Activated CD4-positive, CD25-positive, alpha-beta regulatory T cell treated with anti-CD3 and anti-CD28 coated beads, Interleukin-2, amount 50 U/mL, for 16 hours (primary cell): ENCODE measurements around the gene EXOC3.

Experiments
- DNase-seq: peaks from one replicate; pipeline ENCODE4 v3.0.0-alpha.2; 2020; ENCODE audit warnings: low read depth, low spot score

EXOC3 gene

GRCh38 chr5:425714-426113 is 17.3 kb upstream of the EXOC3 start:
- no peak for DNase-seq

DNA sequence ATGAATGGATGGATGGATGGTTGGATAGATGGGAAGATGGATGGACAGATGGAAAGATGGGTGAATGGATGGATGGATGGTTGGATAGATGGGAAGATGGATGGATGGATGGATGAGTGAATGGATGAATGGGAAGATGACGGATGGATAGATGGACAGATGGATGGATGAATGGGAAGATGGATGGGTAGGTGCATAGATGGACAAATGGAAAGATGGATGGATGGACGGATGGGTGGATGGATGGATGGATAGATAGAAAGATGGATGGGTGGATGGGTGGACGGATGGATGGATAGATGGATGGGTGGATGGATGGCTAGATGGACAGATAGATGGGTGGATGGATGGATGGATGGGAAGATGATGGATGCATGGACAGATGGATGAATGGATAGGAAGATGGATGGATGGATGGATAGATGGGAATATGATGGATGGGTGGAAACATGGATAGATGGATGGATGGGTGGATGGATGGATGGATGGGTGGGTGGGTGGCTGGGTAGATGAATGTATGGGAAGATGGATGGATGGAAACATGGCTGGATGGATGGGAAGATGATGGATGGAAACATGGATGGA is 16.5 kb upstream of the EXOC3 start:
- no peak for DNase-seq

- DNase-seq, result no peak
These were observed 15.4 kb upstream of the EXOC3 start for GRCh38 chr5:427415-428087.

DNA sequence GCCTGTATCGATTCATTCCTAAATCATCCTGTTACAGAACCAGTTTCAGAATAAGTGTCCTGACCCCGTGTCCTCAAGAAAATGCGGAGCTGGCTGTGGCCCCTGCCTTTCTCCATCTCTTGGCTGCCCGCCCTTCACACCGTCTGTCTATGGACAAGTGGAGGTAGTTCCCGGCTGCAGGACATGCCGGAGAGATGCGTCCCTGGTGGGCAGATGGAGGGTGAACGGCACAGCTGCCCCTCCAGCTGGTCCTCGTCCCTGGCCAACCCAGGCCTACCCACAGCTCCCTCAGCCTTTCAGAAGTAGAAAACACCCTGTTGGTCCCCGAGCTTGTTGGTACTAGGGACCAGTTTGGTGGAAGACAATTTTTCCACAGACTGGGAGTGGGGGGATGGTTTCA is 14.8 kb upstream of the EXOC3 start:
- no peak for DNase-seq

DNA sequence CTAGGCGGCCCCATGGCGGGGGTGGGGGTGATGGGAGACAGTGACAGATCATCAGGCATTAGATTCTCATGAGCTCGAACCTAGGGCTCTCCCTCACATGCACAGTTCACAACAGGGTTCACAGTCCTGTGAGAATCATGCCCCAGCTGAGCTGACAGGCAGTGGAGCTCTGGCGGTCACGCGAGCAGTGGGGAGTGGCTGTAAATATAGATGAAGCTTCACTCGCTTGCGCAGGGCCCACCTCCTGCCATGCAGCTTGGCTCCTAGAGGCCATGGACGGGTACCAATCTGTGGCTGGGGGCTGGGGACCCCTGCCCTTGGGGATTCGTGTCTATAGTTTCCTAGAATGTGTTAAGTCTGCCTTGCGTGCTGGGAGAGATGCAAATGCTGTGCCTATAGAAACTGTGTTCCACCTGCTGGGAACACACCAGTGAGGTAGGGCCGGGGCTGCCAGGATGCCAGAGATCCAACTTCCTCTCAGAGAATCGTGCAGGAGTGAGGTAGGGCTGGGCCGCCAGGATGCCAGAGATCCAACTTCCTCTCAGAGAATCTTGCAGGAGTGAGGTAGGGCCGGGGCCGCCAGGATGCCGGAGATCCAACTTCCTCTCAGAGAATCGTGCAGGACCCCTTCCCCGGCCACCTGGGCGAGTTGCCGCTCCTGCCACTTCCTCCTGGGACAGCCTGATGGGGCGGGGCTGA is 14.1 kb upstream of the EXOC3 start:
- DNase-seq, result no peak

GRCh38 chr5:429453-430188 is 13.4 kb upstream of the EXOC3 start:
- DNase-seq, result no peak

DNA sequence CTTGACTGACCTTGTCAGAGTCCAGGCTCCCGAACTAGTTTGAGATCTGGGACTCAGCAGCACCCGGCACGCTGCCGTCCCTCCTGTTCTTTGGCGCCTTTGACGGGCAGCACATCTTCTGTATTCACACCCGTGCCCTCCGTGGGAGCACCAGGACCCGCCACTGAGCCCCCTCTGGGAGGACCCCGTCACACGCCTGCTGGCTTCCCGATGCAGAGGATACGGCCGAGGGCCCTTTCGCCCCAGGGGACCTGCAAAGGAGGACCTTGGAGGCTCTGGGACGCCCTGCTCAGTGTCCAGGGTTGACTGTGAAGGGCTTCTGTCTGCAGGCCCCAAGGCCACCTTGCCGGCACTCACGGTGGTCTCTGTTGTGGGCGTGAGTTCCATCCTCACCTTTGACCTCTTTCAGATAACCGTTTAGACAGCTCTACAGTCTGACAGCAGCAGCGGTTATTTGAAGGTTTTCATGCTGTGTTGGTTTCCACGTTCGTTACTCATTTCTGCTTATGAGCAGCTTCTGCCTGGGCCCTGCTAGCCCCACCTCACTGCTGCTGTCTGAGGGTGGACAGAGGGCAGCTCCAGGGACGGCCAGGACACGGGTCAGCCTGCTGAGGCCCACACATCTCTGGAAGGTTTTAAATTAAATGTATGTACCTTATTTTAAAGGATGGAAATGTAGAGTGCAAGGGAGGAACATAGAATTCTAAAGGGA is 12.6 kb upstream of the EXOC3 start:
- DNase-seq, result no peak

DNA sequence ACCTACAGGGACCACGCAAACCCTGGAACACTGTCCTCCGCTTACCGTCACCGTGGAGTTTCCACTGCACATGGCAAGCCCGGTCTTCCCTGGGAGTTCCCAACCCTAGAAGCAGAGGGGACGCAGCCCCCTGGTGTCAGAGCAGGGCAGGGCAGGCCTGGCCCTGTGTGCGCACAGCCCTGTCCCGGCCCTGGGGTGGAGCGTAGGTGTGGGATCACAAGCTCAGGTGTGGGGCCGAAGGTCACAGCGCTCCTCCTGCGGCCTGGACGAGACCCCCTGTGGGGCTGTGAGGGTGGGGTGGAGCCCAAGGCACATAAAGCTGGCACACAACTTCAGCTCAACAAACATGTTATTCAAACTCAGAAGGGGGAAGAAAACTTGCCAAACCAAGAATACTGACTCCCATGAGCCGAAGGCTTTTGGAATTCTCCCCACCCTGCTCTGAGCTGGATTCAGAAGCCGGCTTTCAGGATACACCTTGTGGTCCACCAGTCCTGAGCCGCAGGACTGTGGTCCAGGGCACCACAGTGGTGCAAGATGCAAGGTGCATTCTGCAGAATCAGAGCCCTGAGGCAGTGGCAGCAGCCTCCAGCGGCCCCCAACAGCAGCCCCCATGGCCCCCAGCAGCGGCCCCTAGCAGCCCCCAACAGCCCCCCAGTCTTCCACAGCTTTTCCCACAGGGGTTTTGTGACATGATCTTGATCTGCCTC is 11.8 kb upstream of the EXOC3 start:
- DNase-seq, result no peak

GRCh38 chr5:431711-432050 is 11.3 kb upstream of the EXOC3 start:
- no peak for DNase-seq

DNA sequence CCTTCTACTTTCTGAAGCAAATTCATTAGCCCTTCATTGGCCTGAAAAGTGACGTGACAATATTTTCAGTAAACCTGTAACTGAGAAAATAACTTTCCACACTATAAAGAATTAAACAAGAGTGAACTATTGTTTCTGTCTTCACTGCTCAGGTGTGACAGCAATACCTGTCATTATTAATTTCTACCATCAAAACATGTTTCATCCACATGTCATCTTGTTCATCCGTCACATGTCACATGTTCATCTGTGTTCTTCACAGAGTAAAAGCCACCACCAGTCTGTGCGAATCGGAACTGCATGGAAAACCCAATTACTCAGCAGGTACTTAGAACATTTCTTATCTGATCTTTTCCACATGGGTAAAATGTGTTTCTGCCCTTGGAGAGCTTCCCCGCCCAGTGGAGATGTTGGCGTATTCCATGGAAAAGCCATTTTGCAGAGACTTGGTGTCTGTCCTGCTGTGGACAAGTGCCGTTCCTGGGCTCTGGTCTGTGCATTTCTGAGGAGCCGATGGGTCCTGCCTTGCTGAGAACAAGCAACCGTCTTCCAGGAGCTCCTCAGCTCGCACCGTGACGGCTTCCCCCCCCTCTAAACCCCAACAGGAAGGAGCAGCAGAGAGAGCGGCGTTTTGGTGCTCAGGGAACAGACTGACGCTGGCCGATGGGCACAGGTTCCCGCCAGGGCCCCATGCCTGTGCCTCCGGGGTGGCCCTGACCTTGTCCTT is 10.6 kb upstream of the EXOC3 start:
- no peak for DNase-seq

- no peak for DNase-seq
These were observed 9.8 kb upstream of the EXOC3 start for GRCh38 chr5:432928-433791.

DNA sequence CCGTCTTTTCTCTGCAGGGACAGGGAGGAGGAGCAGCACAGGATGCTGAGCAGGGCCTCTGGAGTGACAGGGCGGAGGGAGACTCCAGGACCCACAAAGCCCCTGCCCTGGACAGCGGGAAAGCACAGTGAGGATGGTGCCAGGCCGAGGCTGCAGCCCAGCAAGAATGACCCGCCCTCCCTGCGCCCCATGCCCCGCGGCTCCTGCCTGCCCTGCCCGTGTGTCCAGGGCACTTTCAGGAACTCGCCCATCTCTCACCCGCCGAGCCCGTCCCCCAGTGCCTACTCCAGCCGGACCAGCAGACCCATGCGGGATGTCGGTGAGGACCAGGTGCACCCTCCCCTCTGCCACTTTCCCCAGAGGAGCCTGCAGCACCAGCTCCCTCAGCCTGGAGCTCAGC is 9.1 kb upstream of the EXOC3 start:
- DNase-seq, result no peak

GRCh38 chr5:434443-435146 is 8.4 kb upstream of the EXOC3 start:
- no peak for DNase-seq

GRCh38 chr5:435156-435790 is 7.7 kb upstream of the EXOC3 start:
- DNase-seq, result no peak

GRCh38 chr5:435961-436640 is 6.9 kb upstream of the EXOC3 start:
- no peak for DNase-seq

GRCh38 chr5:436641-436975 is 6.4 kb upstream of the EXOC3 start:
- no peak for DNase-seq

- no peak for DNase-seq
These were observed 5.7 kb upstream of the EXOC3 start for GRCh38 chr5:437281-437771.

DNA sequence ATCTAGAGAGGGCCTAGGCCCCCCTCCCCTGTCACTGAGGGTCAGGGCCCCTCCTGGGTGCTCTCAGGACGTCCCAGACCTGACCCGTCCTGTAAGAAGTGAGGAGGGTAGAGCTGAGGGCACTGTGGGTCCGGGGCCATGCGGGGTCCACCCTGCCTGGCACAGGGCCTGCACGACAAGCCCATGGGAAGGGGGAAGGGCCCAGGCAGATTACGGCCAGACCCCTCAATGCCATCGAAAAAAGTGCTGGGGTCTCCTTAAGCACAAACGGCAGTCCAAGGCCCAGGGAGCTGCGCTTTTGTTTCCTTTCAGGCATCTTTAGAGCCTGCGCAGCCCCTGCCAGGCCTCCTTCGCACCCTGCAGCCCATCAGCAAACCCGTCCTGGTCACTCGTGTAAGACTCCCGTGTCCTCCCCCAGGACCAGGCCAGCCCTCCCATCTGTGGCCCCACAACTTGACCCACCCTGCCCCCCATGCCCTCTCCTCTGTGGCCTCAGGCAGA is 4.4 kb upstream of the EXOC3 start:
- DNase-seq, result no peak
